HL-60 (cell line): ENCODE measurements around the gene KCNQ1.

Experiments used
- DNase-seq, 2 experiments: peaks; one replicate each; pipeline ENCODE4 v3.0.0-alpha.2; 2010 to 2020; ENCODE audit warnings: low read depth in 1 of 2, low spot score in 1 of 2
- H3K27ac ChIP-seq: fragments of 250-450 bp; sonication (Bioruptor Pico); replicated peaks from 2 replicates; pipeline ENCODE4 v1.5.1; 2020; ENCODE audit warnings: mild to moderate bottlenecking, moderate library complexity
- H3K27me3 ChIP-seq: fragments of 250-450 bp; sonication (Bioruptor Pico); 2 replicates; pipeline ENCODE4 v1.5.1; 2021; ENCODE audit warnings: mild to moderate bottlenecking, moderate library complexity; ENCODE audit not compliant: insufficient read depth, poor library complexity, severe bottlenecking
- H3K4me3 ChIP-seq: replicated peaks from 2 replicates; pipeline ENCODE4 v1.5.1; 2011; ENCODE audit warnings: mild to moderate bottlenecking, control low read depth, low read length; ENCODE audit not compliant: insufficient read depth
- GABPA ChIP-seq: IDR thresholded peaks from 2 replicates; pipeline ENCODE4 v1.6.1; 2012; ENCODE audit warnings: low read depth
- POLR2AphosphoS5 ChIP-seq: IDR thresholded peaks from 2 replicates; pipeline ENCODE4 v1.6.1; 2012; ENCODE audit warnings: low read depth
- SPI1 ChIP-seq: IDR thresholded peaks from 2 replicates; pipeline ENCODE4 v1.6.1; 2012; ENCODE audit warnings: low read depth, mild to moderate bottlenecking, borderline replicate concordance
- TF ChIP-seq, protein P1 (sequence below): IDR thresholded peaks from one replicate; pipeline ENCODE4 v1.5.1; 2011; ENCODE audit warnings: low read length, control low read depth, inconsistent platforms; ENCODE audit not compliant: insufficient read depth
- TF ChIP-seq, protein P2 (sequence below): IDR thresholded peaks from 2 replicates; pipeline ENCODE4 v1.6.1; 2012; ENCODE audit warnings: low read depth; ENCODE audit not compliant: insufficient replicate concordance

KCNQ1 gene

DNA sequence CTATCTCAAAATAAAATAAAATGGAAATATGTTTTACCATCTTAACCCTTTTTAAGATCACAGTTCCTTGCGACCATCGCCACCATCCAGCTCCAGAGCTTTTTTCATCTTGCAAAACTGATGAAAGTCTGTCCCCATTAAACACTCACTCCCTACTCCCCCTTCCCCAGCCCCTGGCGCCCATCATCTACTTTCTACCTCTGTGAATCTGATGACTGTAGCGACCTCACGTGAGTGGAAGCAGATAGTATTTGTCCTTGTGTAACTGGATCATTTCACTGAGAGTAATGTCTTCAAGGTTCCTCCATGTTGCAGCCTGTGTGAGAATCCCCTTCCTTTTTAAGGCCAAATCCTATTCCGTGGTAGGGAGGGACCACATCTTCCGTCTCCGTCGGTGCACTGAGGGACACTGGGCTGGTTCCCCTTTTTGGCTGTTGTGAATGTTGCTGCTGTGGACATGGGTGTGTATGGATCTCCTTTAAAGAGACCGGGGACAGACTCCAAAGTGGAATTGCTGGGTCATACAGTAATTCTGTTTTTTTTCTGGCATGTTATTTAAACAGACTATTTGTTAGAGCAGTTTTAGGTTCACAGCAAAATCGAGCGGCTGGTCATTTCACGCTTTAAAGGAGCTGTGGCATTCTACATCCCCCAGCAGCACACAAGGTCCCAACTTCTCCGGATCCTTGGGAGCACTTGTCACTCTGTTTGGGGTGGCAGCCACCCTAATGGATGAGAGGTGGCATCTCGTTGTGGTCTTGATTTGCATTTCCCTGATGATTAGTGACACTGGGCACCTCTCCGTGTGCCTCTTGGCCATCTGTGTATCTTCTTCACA, 120.0 kb downstream of the KCNQ1 start:
- TF ChIP-seq SPI1 (peak; percentile 41; the same call in 1 of the 2 replicates), POLR2AphosphoS5 (no peak), GABPA (no peak)
- TF ChIP-seq, protein P1, sequence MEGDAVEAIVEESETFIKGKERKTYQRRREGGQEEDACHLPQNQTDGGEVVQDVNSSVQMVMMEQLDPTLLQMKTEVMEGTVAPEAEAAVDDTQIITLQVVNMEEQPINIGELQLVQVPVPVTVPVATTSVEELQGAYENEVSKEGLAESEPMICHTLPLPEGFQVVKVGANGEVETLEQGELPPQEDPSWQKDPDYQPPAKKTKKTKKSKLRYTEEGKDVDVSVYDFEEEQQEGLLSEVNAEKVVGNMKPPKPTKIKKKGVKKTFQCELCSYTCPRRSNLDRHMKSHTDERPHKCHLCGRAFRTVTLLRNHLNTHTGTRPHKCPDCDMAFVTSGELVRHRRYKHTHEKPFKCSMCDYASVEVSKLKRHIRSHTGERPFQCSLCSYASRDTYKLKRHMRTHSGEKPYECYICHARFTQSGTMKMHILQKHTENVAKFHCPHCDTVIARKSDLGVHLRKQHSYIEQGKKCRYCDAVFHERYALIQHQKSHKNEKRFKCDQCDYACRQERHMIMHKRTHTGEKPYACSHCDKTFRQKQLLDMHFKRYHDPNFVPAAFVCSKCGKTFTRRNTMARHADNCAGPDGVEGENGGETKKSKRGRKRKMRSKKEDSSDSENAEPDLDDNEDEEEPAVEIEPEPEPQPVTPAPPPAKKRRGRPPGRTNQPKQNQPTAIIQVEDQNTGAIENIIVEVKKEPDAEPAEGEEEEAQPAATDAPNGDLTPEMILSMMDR: no peak
- TF ChIP-seq, protein P2, sequence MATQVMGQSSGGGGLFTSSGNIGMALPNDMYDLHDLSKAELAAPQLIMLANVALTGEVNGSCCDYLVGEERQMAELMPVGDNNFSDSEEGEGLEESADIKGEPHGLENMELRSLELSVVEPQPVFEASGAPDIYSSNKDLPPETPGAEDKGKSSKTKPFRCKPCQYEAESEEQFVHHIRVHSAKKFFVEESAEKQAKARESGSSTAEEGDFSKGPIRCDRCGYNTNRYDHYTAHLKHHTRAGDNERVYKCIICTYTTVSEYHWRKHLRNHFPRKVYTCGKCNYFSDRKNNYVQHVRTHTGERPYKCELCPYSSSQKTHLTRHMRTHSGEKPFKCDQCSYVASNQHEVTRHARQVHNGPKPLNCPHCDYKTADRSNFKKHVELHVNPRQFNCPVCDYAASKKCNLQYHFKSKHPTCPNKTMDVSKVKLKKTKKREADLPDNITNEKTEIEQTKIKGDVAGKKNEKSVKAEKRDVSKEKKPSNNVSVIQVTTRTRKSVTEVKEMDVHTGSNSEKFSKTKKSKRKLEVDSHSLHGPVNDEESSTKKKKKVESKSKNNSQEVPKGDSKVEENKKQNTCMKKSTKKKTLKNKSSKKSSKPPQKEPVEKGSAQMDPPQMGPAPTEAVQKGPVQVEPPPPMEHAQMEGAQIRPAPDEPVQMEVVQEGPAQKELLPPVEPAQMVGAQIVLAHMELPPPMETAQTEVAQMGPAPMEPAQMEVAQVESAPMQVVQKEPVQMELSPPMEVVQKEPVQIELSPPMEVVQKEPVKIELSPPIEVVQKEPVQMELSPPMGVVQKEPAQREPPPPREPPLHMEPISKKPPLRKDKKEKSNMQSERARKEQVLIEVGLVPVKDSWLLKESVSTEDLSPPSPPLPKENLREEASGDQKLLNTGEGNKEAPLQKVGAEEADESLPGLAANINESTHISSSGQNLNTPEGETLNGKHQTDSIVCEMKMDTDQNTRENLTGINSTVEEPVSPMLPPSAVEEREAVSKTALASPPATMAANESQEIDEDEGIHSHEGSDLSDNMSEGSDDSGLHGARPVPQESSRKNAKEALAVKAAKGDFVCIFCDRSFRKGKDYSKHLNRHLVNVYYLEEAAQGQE: no peak
- peak in 1 of 2 experiments; percentile 20 for DNase-seq
- Histone ChIP-seq H3K27me3 (no peaks in the 10 kb centered on the region), H3K27ac (no peak overlapping the region), H3K4me3 (no peak overlapping the region)

DNA sequence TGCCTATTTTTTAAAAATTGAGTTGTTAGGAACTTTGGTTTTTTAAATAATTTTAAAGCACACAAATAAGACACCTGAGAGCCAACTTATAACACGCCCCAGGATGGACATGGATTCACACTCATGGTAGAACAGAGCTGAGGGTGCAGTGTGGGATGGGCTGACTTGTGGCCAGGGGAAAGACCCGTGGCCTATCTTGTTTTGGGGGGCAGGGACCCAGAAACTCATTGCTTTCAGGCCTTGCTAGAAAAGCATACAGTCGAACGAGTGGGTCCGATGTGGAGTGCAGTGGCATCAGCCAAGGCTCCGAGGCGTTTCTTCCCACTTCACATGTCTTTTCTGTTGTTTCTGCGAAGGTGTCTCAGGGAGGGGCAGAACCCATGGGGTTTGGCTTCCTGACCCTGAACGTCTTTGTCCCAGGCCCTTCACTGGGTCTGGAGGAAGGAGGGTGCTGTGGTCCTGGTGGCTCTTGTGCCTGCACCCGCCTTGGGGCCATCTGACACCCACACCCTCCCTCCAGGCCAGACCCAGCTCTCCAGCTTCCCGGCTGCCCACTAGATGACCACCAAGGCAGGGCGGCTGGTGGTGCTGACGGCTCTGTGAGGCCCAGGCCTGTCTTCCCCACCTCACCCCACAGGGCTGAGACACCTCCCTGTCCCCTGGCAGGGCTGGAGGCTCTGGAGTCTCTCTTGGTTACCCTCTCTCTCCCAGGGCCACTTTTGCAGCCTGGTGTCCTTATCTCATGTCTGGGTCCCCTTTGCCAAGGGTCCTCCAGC, 120.8 kb downstream of the KCNQ1 start:
- H3K27me3 ChIP-seq: no peaks in the 10 kb centered on the region
- H3K27ac ChIP-seq: no peak overlapping the region
- H3K4me3 ChIP-seq: no peak overlapping the region
- no peak for DNase-seq
- TF ChIP-seq, protein P2: no peak
- TF ChIP-seq, protein P1: no peak
- TF ChIP-seq SPI1 (no peak), POLR2AphosphoS5 (no peak), GABPA (no peak)

DNA sequence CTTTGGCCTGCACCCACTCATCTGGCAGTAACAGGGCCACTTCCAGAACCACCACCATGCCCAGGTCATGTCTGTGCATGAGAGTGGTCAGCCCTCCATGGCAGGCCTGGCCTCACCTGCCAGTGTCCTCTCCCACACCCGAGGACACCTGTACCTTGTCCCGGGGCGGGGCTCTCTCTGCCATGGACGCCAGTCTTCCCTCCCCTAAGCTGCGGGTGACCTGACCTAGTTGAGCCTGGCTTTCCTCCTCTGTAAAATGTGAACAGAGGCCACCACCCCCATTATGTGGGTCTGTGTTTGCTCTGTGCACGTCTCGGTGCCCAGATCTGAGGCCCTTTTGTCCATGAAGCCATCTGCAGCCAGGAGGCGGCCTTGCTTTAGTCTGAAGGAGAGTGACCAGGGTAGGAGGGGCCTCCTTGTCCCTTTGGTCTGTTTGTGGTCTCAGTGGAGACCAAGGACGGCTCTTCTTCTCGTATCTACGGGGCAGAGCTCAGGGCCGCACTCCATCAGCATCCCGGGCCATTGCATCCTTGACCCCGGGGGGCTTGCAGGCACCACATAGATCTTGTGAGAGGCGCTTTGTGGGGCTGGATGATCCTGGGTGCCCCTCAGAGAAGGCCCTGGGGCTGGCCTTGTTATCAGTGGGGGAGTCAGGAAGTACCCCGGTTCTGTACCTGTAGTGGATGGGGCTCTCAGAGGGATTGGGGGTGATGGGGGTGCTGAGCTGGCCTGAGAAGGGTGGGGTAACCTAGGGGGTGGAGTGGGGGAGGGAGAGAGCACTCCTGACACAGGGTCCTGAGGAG, 121.6 kb downstream of the KCNQ1 start:
- no peak for DNase-seq
- no peak overlapping the region for H3K27ac ChIP-seq
- H3K27me3 ChIP-seq: no peaks in the 10 kb centered on the region
- H3K4me3 ChIP-seq: no peak overlapping the region
- TF ChIP-seq, protein P1: no peak
- TF ChIP-seq POLR2AphosphoS5: no peak
- no peak for TF ChIP-seq GABPA
- no peak for TF ChIP-seq SPI1
- TF ChIP-seq, protein P2: no peak
